GM10266 (cell line): ENCODE results near the gene RBM28.
"Not testable (repeated sequence)": the region's sequence is repeated elsewhere in the genome, so short reads cannot be mapped to it uniquely, and the experiment has no call there.

Experiments used
- DNase-seq: peaks from one replicate; pipeline ENCODE4 v3.0.0; 2012; ENCODE audit errors: extremely low spot score
- CTCF ChIP-seq: IDR thresholded peaks from 2 replicates; pipeline ENCODE4 v1.5.1; 2012; ENCODE audit warnings: mild to moderate bottlenecking, low read depth; ENCODE audit not compliant: control insufficient read depth, insufficient read depth; ENCODE audit errors: missing control alignments

Gene RBM28

GRCh38 chr7:128284102-128284501 lies 59.6 kb downstream of the RBM28 start:
- TF ChIP-seq CTCF = no peak

GRCh38 chr7:128281605-128282380 lies 61.9 kb downstream of the RBM28 start:
- DNase-seq = no peak
- TF ChIP-seq CTCF = no peak

More at GRCh38 chr7:128284102-128284501, 59.6 kb downstream of the RBM28 start:
- DNase-seq = no peak

GRCh38 chr7:128280451-128280850 lies 63.3 kb downstream of the RBM28 start:
- DNase-seq = not testable (repeated sequence)

GRCh38 chr7:128279124-128279713 lies 64.5 kb downstream of the RBM28 start:
- no peak for DNase-seq
- no peak for TF ChIP-seq CTCF

- no peak for DNase-seq
- TF ChIP-seq CTCF = no peak
Measured at GRCh38 chr7:128278366-128278765, 65.3 kb downstream of the RBM28 start.

GRCh38 chr7:128275681-128276080 lies 68.0 kb downstream of the RBM28 start:
- no peak for DNase-seq
- no peak for TF ChIP-seq CTCF

- no peak for DNase-seq
- TF ChIP-seq CTCF = no peak
Measured at GRCh38 chr7:128274884-128275603, 68.7 kb downstream of the RBM28 start.
